HG02981 (cell line): ENCODE data around the gene KRTAP4-6.
"Not testable (repeated sequence)": the region's sequence is repeated elsewhere in the genome, so short reads cannot be mapped to it uniquely, and the experiment has no call there.

Source experiments
- ATAC-seq: cut with Tn5 transposase; IDR thresholded peaks from one replicate; pipeline ENCODE4 v1.9.1; 2021; ENCODE audit warnings: mild to moderate bottlenecking, moderate library complexity; ENCODE audit not compliant: unreplicated experiment

The KRTAP4-6 gene

GRCh38 chr17:41108728-41109386 lies 31.5 kb downstream of the KRTAP4-6 start:
- not testable (repeated sequence) for ATAC-seq

GRCh38 chr17:41107941-41108450 lies 32.3 kb downstream of the KRTAP4-6 start:
- no peak for ATAC-seq

GRCh38 chr17:41105347-41105746 lies 35.0 kb downstream of the KRTAP4-6 start, which contains the start of gene KRTAP4-9:
Gene KRTAP4-9, plus strand, starts transcription at chr17:41105389. Its CDS starts 0 bp downstream, at chr17:41105389.
- not testable (repeated sequence) for ATAC-seq

DNA sequence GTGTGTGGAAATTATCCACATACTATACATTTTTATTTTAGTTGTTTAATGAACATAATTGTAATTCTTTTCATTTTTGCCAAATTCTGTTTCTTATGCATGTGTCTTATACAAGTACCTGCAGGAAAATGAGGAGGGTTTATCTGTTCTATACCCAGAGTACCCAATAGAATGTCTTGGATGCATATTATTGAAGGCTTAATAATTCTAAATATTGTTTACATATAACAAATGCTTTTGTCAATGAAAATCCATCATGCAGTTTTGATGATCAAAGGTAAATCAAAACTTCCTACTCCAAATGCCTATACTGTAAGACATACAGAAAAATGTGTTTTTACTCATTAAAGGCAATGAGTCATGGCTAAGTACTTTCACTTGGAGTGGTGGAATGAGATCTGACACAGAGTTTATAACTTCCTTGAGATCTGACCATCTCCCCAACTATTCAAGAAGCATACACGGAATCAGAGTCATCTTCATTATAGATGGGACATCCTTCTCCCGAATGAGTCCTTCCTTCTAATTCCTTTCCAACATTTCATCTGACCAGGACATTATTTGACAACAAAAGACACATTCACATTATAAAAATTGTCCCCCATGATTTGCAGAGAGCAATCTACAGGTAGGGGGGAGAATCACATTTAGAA lies 35.8 kb downstream of the KRTAP4-6 start:
- not testable (repeated sequence) for ATAC-seq

GRCh38 chr17:41103896-41104295 lies 36.4 kb downstream of the KRTAP4-6 start:
- ATAC-seq = no peak

GRCh38 chr17:41101586-41102259 lies 38.6 kb downstream of the KRTAP4-6 start, which contains the start of gene KRTAP4-16:
Gene KRTAP4-16, minus strand, starts transcription at chr17:41102209. Its CDS starts 0 bp downstream, at chr17:41102209.
- no peak for ATAC-seq

- ATAC-seq = not testable (repeated sequence)
These were observed 40.5 kb downstream of the KRTAP4-6 start for GRCh38 chr17:41099682-41100480.

DNA sequence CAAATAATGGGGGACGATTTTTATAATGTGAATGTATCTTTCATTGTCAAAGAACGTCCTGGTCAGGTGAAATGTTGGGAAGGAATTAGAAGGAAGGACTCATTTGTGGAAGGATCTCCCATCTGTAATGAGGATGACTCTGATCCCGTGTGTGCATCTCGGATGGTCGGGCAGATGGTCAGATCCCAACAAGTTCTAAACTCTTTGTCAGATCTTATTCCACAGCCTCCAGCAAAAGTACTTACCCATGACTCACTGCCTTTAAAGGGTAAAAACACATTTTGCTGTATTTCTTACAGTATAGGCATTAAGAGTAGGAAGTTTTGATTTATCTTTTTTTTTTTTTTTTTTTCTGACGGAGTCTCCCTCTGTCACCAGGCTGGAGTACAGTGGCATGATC lies 41.9 kb downstream of the KRTAP4-6 start:
- ATAC-seq = no peak

GRCh38 chr17:41098042-41098441 lies 42.3 kb downstream of the KRTAP4-6 start, which contains the start of gene KRTAP4-8:
Gene KRTAP4-8, minus strand, starts transcription at chr17:41098142. Its CDS starts 58 bp downstream, at chr17:41098084.
- no peak for ATAC-seq

DNA sequence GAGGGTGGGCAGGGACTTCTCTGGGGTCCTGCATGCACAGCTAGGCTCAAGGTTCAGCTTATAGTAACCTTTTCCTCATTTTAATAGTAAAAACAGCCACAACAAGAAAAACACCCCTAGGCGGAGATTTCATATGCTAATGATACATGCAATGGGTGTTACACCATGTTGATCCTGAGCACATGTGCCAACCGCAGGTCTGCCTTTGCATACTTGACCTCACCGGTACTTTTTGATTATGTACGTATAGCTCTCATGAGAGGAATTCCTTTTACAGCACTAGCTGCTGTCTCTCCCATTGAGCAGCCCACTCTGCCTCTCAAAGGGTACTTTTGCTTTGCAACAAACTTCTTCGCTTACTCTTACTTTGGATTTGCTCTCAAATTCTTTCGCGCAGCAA lies 44.3 kb downstream of the KRTAP4-6 start:
- no peak for ATAC-seq
